ENCODE data around the gene BBS1. TPM values are rescaled to one million over a fixed set of nuclear protein-coding genes. Genes with fewer than 3 reads are reported as not detected.

The BBS1 gene
- total and polyA plus RNA-seq, 2 donors (not counting 3 experiments of a cell fraction or from before 2014, with no cell fraction given) = 29.2 to 32.9 TPM

- intact Hi-C loops (cut with micrococcal nuclease) = no loop called here
- TF ChIP-seq MAX (IDR thresholded peaks at IDR 0.05; ENCODE audit: insufficient read depth, insufficient read length) (no peak), POLR2AphosphoS5 (IDR thresholded peaks at IDR 0.05; ENCODE audit: insufficient read depth, low read depth, low read length) (no peak), EZH2 (IDR thresholded peaks at IDR 0.05; ENCODE audit: borderline replicate concordance, low read depth, low read length, severe bottlenecking) (no peak), POLR2A (IDR thresholded peaks at IDR 0.05; ENCODE audit: low read depth, low read length) (no peak), FOS (IDR thresholded peaks at IDR 0.05; ENCODE audit: borderline replicate concordance, insufficient read depth, low read length) (no peak), CTCF (IDR thresholded peaks at IDR 0.05; ENCODE audit: extremely low read depth in 1 of 2, insufficient read depth in 1 of 2, low read depth in 1 of 2, low read length in 2 of 2) (no peak), GATA2 (IDR thresholded peaks at IDR 0.05; ENCODE audit: insufficient read depth, insufficient read length, low read depth, low read length) (no peak), MYC (IDR thresholded peaks at IDR 0.05; ENCODE audit: low read depth, low read length) (no peak), JUN (IDR thresholded peaks at IDR 0.05; ENCODE audit: borderline replicate concordance, insufficient read depth, insufficient read length, low read depth) (no peak)
- dilution Hi-C loops (cut with MboI; ENCODE audit: extremely low pct_ligation_motif_present, low sequenced_read_pairs) = no loop called here
- Histone ChIP-seq H3K4me2 (ENCODE audit: insufficient read depth, low read length) (no peak overlapping the region), H3K4me3 (replicated peaks in 1 of 3; ENCODE audit: insufficient read depth in 1 of 3, low read depth in 1 of 3, low read length in 3 of 3) (no peak overlapping the region), H3K27ac (ENCODE audit: insufficient read depth, low read depth, low read length) (no peak overlapping the region), H2AFZ (ENCODE audit: low read depth, low read length) (no peak overlapping the region), H3K4me1 (ENCODE audit: control insufficient read depth, extremely low read depth, insufficient read depth, low read length) (no peaks in the 10 kb centered on the region), H3K36me3 (ENCODE audit: control insufficient read depth in 2 of 2, extremely low read depth in 1 of 2, insufficient read depth in 2 of 2, low read length in 2 of 2) (peaks cover 0 to 29% of the 10 kb centered on the region in 2 experiments), H4K20me1 (replicated peaks; ENCODE audit: control insufficient read depth, extremely low read depth, insufficient read depth, low read length) (no peaks in the 10 kb centered on the region), H3K9ac (replicated peaks; ENCODE audit: extremely low read depth, insufficient read depth, low read length) (no peak overlapping the region), H3K27me3 (ENCODE audit: control insufficient read depth in 2 of 2, insufficient read depth in 2 of 2, low read length in 2 of 2) (no peaks in the 10 kb centered on the region), H3K79me2 (ENCODE audit: control insufficient read depth, insufficient read depth, low read length) (no peaks in the 10 kb centered on the region), H3K9me3 (replicated peaks; ENCODE audit: control insufficient read depth, insufficient read depth, low read length) (no peaks in the 10 kb centered on the region), H3K9me1 (replicated peaks; ENCODE audit: control insufficient read depth, extremely low read depth, insufficient read depth, low read length) (no peaks in the 10 kb centered on the region)
- no peak for FAIRE-seq
- ChIA-PET CTCF (interaction anchor here (0.7 to 1.8 kb wide), 6 partner anchors 12 to 342 kb away, joined by 3 to 9 read pairs (median 4); partner anchors contain the start of genes BBS1 and DPP3), POLR2A (interaction anchor here (0.6 kb wide), 1 partner anchor 103 kb away, joined by 5 read pairs; no protein-coding TSS in a partner anchor)
- no TSS peak for BruUV-seq (replicated peaks)
- DNase-seq (ENCODE audit: low read depth, low spot score) = no peak
Measured at GRCh38 chr11:66492161-66492865, 18.1 kb upstream of the BBS1 start.

All from endothelial cell of umbilical vein (primary cell).